ENCODE measurements around the gene SASH3.
A peak's percentile ranks its signal among the peaks of the same experiment; 100 is the strongest.

SASH3 gene

DNA sequence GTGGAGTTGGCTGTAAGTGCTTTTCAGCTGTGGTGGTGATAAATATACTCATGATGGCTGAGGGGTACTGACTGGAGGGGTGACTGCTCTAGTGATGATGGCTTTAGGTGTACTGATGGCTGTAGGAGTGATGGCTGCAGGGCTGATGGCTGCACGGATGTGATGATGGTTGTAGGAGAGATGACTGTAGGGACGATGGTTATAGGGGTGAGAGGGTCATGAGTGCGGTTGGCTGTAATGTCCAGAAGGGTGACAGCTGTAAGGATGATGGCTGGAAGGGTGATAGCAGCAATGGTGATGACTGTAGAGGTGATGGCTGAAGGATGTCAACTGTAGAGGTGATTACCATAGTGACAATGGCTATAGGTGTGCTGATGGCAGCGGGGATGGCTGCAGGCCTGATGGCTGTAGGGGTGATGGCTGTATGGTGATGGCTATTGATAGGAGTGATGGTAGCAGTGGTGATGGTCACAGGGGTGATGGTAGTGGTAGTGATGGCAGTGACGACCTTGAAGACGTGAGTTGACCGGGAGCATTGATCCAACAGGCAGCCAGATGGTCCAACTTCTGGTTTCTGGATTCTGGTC, 570 bp upstream of the SASH3 start:
- TF ChIP-seq CTCF (IDR thresholded peaks at IDR 0.05; ENCODE audit: unreplicated experiment in 3 of 3), result no peak
- peaks cover 4% of the 10 kb centered on the region for H3K27me3 Mint-ChIP-seq (ENCODE audit: low read depth)
- H3K4me1 Mint-ChIP-seq, result peaks cover 3% of the 10 kb centered on the region
- H3K9me3 Mint-ChIP-seq, result peaks cover 8% of the 10 kb centered on the region
- H3K27ac Mint-ChIP-seq, result no peak overlapping the region
- H3K36me3 Mint-ChIP-seq (ENCODE audit: low read depth), result no peaks in the 10 kb centered on the region
- H3K4me3 Mint-ChIP-seq, result no peak overlapping the region

DNA sequence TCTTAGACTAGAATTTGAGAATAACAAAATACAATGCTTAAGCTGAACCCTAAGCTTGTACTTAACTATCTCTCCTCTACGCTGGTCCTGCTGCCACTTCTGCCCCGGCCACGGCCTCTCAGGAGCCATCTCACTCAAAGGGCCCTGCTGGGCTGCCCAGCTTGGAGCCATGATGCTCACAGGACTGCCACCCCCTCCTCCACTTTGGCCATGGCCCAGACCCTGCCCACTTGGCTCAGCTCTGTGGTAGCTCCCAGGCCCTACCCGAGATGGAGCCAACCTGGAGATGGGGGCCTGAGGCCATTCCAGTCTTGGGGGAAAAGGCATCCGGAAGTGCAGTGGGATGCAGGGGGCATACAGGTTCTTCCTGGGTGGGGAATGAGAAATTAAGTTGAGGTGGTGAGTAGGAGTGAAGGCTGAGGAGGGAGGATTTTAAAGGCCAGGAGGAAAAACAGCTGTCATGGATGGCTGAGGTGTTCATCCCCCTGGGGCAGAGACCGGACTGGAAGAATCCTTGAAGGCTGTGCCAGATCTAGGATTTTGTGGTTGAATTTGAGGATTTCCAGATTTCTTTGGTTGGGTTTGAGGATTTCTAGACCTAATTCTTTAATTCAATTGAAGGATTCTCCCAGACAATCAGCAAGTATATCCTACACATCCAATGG, 824 bp downstream of the SASH3 start:
- Mint-ChIP-seq H3K27ac (peak overlapping the region in 1 of 3 experiments; percentile 56), H3K4me3 (no peak overlapping the region), H3K9me3 (peaks cover 8% of the 10 kb centered on the region), H3K27me3 (ENCODE audit: low read depth) (peaks cover 7% of the 10 kb centered on the region), H3K36me3 (ENCODE audit: low read depth) (no peaks in the 10 kb centered on the region), H3K4me1 (peaks cover 8% of the 10 kb centered on the region)
- no peak for TF ChIP-seq CTCF (IDR thresholded peaks at IDR 0.05; ENCODE audit: unreplicated experiment in 3 of 3)

GRCh38 chrX:129781134-129781672, 1.5 kb downstream of the SASH3 start:
- no peak overlapping the region for H3K4me3 Mint-ChIP-seq
- H3K27me3 Mint-ChIP-seq (ENCODE audit: low read depth), result peaks cover 7% of the 10 kb centered on the region
- H3K27ac Mint-ChIP-seq, result peak overlapping the region in 1 of 3 experiments; percentile 56
- no peaks in the 10 kb centered on the region for H3K36me3 Mint-ChIP-seq (ENCODE audit: low read depth)
- peaks cover 8% of the 10 kb centered on the region for H3K9me3 Mint-ChIP-seq
- peaks cover 10% of the 10 kb centered on the region for H3K4me1 Mint-ChIP-seq
- no peak for TF ChIP-seq CTCF (IDR thresholded peaks at IDR 0.05; ENCODE audit: unreplicated experiment in 3 of 3)

- TF ChIP-seq CTCF (IDR thresholded peaks at IDR 0.05; ENCODE audit: unreplicated experiment in 3 of 3), result no peak
- Mint-ChIP-seq H3K9me3 (peaks cover 8% of the 10 kb centered on the region), H3K4me1 (peaks cover 10% of the 10 kb centered on the region), H3K36me3 (ENCODE audit: low read depth) (no peaks in the 10 kb centered on the region), H3K27me3 (ENCODE audit: low read depth) (peaks cover 7% of the 10 kb centered on the region), H3K4me3 (no peak overlapping the region), H3K27ac (no peak overlapping the region)
Measured at GRCh38 chrX:129781680-129782495, 2.1 kb downstream of the SASH3 start.

GRCh38 chrX:129782706-129783105, 3.0 kb downstream of the SASH3 start:
- Mint-ChIP-seq H3K9me3 (peaks cover 8% of the 10 kb centered on the region), H3K4me3 (no peak overlapping the region), H3K4me1 (peaks cover 10% of the 10 kb centered on the region), H3K27ac (no peak overlapping the region), H3K27me3 (ENCODE audit: low read depth) (peaks cover 7% of the 10 kb centered on the region), H3K36me3 (ENCODE audit: low read depth) (no peaks in the 10 kb centered on the region)
- TF ChIP-seq CTCF (IDR thresholded peaks at IDR 0.05; ENCODE audit: unreplicated experiment in 3 of 3), result no peak
